MM.1S (cell line): Measurements from ENCODE around the gene CDPF1.

Experiments used
- DNase-seq: peaks from one replicate; pipeline ENCODE4 v3.0.0-alpha.2; 2015
- H2AFZ ChIP-seq: fragments of 300-600 bp; sonication (generic); 2 replicates; pipeline ENCODE4 v1.6.0; 2016; ENCODE audit warnings: antibody characterized with exemption, low read length
- H3F3A ChIP-seq: fragments of 300-600 bp; sonication (generic); 2 replicates; pipeline ENCODE4 v1.6.1; 2016; ENCODE audit warnings: mild to moderate bottlenecking, antibody characterized with exemption, low read length, moderate library complexity, mixed read lengths; ENCODE audit not compliant: insufficient read depth
- H3K27ac ChIP-seq: fragments of 300-600 bp; sonication (generic); 2 replicates; pipeline ENCODE4 v1.5.1; 2016; ENCODE audit warnings: mild to moderate bottlenecking, low read length
- H3K27me3 ChIP-seq: fragments of 300-600 bp; sonication (generic); replicated peaks from 2 replicates; pipeline ENCODE4 v1.6.0; 2016; ENCODE audit warnings: low read length; ENCODE audit not compliant: insufficient read depth
- H3K36me3 ChIP-seq: fragments of 300-600 bp; sonication (generic); replicated peaks from 2 replicates; pipeline ENCODE4 v1.6.1; 2016; ENCODE audit warnings: mild to moderate bottlenecking, low read length, mixed read lengths; ENCODE audit not compliant: insufficient read depth
- H3K4me1 ChIP-seq: fragments of 300-600 bp; sonication (generic); 2 replicates; pipeline ENCODE4 v1.6.1; 2016; ENCODE audit warnings: low read length, mixed read lengths
- H3K4me2 ChIP-seq: fragments of 300-600 bp; sonication (generic); 2 replicates; pipeline ENCODE4 v1.6.0; 2016; ENCODE audit warnings: low read depth, low read length
- H3K4me3 ChIP-seq: fragments of 300-600 bp; sonication (generic); 2 replicates; pipeline ENCODE4 v1.5.1; 2016; ENCODE audit warnings: low read length, mixed read lengths
- H3K79me2 ChIP-seq: fragments of 300-600 bp; sonication (generic); 2 replicates; pipeline ENCODE4 v1.6.1; 2016; ENCODE audit warnings: mixed run types, low read length, mixed read lengths
- H3K9ac ChIP-seq: fragments of 300-600 bp; sonication (generic); 2 replicates; pipeline ENCODE4 v1.6.1; 2016; ENCODE audit warnings: low read length, mixed read lengths
- H3K9me2 ChIP-seq: fragments of 300-600 bp; sonication (generic); replicated peaks from 2 replicates; pipeline ENCODE4 v1.6.1; 2016; ENCODE audit warnings: mild to moderate bottlenecking, low read length, mixed read lengths; ENCODE audit not compliant: insufficient read depth
- H3K9me3 ChIP-seq: fragments of 300-600 bp; sonication (generic); replicated peaks from 2 replicates; pipeline ENCODE4 v1.6.1; 2016; ENCODE audit warnings: mild to moderate bottlenecking, low read length, mixed read lengths; ENCODE audit not compliant: insufficient read depth
- H4K20me1 ChIP-seq: fragments of 300-600 bp; sonication (generic); 2 replicates; pipeline ENCODE4 v1.6.1; 2016; ENCODE audit warnings: mild to moderate bottlenecking, low read length, moderate library complexity, mixed read lengths; ENCODE audit not compliant: insufficient read depth
- CTCF ChIP-seq: fragments of 300-600 bp; sonication (generic); IDR thresholded peaks from 2 replicates; pipeline ENCODE4 v1.5.1; 2016; ENCODE audit warnings: antibody characterized with exemption, low read length, mixed read lengths
- EZH2 ChIP-seq: fragments of 300-600 bp; sonication (generic); optimal IDR thresholded peaks from 2 replicates; pipeline ENCODE3; 2017; ENCODE audit warnings: low read depth, mild to moderate bottlenecking, antibody characterized with exemption, low read length, mixed read lengths
- EZH2phosphoT487 ChIP-seq: fragments of 300-600 bp; sonication (generic); IDR thresholded peaks from 2 replicates; pipeline ENCODE4 v1.6.1; 2018; ENCODE audit warnings: antibody characterized with exemption, low read length

CDPF1 gene

DNA sequence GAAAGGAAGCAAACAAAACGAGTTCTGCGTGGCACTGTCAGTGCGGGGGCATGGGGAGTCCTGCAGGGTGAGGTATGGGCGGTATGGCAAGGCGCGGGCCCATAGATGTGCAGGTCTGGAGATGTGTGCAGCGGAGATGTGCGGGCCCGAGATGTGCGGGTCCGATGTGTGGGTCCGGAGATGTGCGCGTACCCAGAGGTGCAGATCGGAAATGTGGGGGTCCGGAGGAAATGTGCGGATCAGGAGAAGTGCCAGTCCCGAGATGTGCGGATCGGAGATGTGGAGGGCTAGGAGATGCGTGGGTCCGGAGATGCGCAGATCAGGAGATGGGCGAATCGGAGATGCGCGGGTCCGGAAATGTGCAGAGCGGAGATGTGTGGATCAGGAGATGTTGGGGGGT is 35.9 kb downstream of the CDPF1 start:
- no peaks in the 10 kb centered on the region for H3K9me3 ChIP-seq
- no peaks in the 10 kb centered on the region for H4K20me1 ChIP-seq
- no peak overlapping the region for H3K27ac ChIP-seq
- no peak for TF ChIP-seq EZH2phosphoT487
- H3K79me2 ChIP-seq = no peaks in the 10 kb centered on the region
- H3K9me2 ChIP-seq = no peaks in the 10 kb centered on the region
- H3F3A ChIP-seq = peaks cover 3% of the 10 kb centered on the region; the same call in 1 of the 2 replicates
- no peak overlapping the region for H3K4me3 ChIP-seq
- H3K27me3 ChIP-seq = no peaks in the 10 kb centered on the region
- H3K36me3 ChIP-seq = no peaks in the 10 kb centered on the region
- no peak for DNase-seq
- no peak overlapping the region for H3K4me2 ChIP-seq
- no peak overlapping the region for H2AFZ ChIP-seq
- 0 out of 2 replicates have a peak, but pooled peaks cover 2% of the 10 kb centered on the region for H3K4me1 ChIP-seq
- no peak overlapping the region for H3K9ac ChIP-seq

DNA sequence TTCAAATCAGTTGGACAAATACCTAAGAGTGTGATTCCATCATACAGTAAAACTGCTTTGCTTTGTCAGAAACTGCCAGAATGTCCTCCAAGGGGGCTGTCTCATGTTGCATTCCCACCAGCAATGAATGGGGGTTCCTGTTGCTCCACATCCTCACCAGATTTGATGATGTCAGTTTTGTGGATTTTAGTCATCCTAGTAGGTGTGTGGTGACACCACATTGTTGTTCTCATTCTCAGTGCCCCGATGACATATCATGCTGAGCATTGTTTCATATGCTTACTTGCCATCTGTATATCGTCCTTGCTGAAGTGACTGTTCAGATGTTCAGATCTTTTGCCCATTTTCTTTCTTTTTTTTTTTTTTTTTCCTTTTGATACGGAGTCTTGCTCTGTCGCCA is 37.0 kb downstream of the CDPF1 start:
- Histone ChIP-seq H3K27me3 (no peaks in the 10 kb centered on the region), H3K27ac (no peak overlapping the region), H3K79me2 (no peaks in the 10 kb centered on the region), H3K9ac (no peak overlapping the region), H3K9me3 (no peaks in the 10 kb centered on the region), H3K4me2 (no peak overlapping the region), H3K4me1 (no peaks in the 10 kb centered on the region), H2AFZ (no peak overlapping the region), H4K20me1 (no peaks in the 10 kb centered on the region), H3F3A (no peaks in the 10 kb centered on the region), H3K4me3 (no peak overlapping the region), H3K9me2 (no peaks in the 10 kb centered on the region), H3K36me3 (no peaks in the 10 kb centered on the region)
- DNase-seq = no peak
- TF ChIP-seq EZH2 = no peak

DNA sequence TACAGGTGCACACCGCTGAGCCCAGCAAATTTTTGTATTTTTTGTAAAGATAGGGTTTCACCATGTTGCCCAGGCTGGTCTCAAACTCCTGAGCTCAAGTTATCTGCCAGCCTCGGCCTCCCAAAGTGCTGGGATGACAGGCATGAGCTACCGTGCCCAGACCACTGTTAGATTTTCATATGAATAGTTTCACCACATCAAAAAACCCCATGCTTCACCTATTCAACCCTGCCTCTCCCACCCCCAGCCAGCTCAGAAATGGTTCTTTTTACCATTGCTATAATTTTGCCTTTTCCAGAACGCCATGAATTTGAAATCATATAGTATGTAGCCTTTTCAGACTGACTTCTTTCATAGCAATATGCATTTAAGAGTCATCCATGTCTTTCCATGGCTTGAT is 37.9 kb downstream of the CDPF1 start:
- no peak for DNase-seq
- Histone ChIP-seq H3K4me1 (no peaks in the 10 kb centered on the region), H3K9me2 (no peaks in the 10 kb centered on the region), H3K36me3 (no peaks in the 10 kb centered on the region), H3K9me3 (no peaks in the 10 kb centered on the region), H3K9ac (no peak overlapping the region), H2AFZ (no peak overlapping the region), H3K27ac (no peak overlapping the region), H3F3A (no peaks in the 10 kb centered on the region), H3K4me2 (no peak overlapping the region), H3K27me3 (no peaks in the 10 kb centered on the region), H3K4me3 (no peak overlapping the region), H4K20me1 (no peaks in the 10 kb centered on the region), H3K79me2 (no peaks in the 10 kb centered on the region)
- TF ChIP-seq EZH2phosphoT487 (no peak), CTCF (no peak), EZH2 (no peak)

DNA sequence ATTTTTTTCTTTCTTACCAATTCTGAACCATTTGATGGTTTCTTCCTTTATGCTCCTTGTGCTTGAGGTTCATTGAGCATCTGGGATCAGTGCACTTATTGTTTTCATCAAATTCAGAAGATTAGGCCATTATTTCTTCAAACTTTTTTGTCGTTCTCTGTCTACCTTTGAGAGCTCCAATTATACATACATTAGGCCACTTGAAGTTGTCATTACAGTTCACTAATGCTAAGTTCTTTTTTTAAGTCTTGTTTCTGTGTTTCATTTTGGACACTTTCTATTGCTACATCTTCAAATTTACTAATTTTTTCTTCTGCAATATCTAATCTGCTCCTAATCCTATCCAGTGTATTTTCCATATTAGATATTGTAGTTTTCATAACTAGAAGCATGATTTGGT is 40.8 kb downstream of the CDPF1 start:
- no peaks in the 10 kb centered on the region for H3K27me3 ChIP-seq
- H3F3A ChIP-seq = no peaks in the 10 kb centered on the region
- H3K4me1 ChIP-seq = no peaks in the 10 kb centered on the region
- no peaks in the 10 kb centered on the region for H4K20me1 ChIP-seq
- DNase-seq = no peak
- no peaks in the 10 kb centered on the region for H3K36me3 ChIP-seq
- no peak overlapping the region for H3K4me2 ChIP-seq
- H3K9ac ChIP-seq = no peak overlapping the region
- no peak overlapping the region for H2AFZ ChIP-seq
- H3K9me2 ChIP-seq = no peaks in the 10 kb centered on the region
- TF ChIP-seq EZH2 (no peak), CTCF (no peak), EZH2phosphoT487 (no peak)
- H3K4me3 ChIP-seq = no peak overlapping the region
- H3K27ac ChIP-seq = no peak overlapping the region
- H3K79me2 ChIP-seq = no peaks in the 10 kb centered on the region
- H3K9me3 ChIP-seq = no peaks in the 10 kb centered on the region
